GM19455 (cell line): Measurements from ENCODE around the gene GAB2.
"Not testable (repeated sequence)": the region's sequence is repeated elsewhere in the genome, so short reads cannot be mapped to it uniquely, and the experiment has no call there.

Experiments
- ATAC-seq: cut with Tn5 transposase; IDR thresholded peaks from one replicate; pipeline ENCODE4 v1.9.1; 2021; ENCODE audit not compliant: unreplicated experiment

The GAB2 gene

GRCh38 chr11:78417175-78417887, at the start of gene GAB2:
Gene GAB2, minus strand, starts transcription at chr11:78417820. Its CDS starts 100 bp downstream, at chr11:78417720.
- peak; percentile 12 for ATAC-seq

- no peak for ATAC-seq
Observed at GRCh38 chr11:78467370-78467769, 49.8 kb upstream of the GAB2 start.

GRCh38 chr11:78465169-78465942, 47.7 kb upstream of the GAB2 start:
- peak; percentile 100 for ATAC-seq

GRCh38 chr11:78464787-78465168, 47.2 kb upstream of the GAB2 start:
- ATAC-seq: not testable (repeated sequence)

GRCh38 chr11:78460471-78460870, 42.9 kb upstream of the GAB2 start:
- no peak for ATAC-seq

- no peak for ATAC-seq
Observed at GRCh38 chr11:78459738-78460137, 42.1 kb upstream of the GAB2 start.

GRCh38 chr11:78457448-78457847, 39.8 kb upstream of the GAB2 start:
- ATAC-seq: no peak

- no peak for ATAC-seq
Observed at GRCh38 chr11:78453140-78453935, 35.7 kb upstream of the GAB2 start.

GRCh38 chr11:78451371-78452150, 33.9 kb upstream of the GAB2 start:
- no peak for ATAC-seq

- no peak for ATAC-seq
Observed at GRCh38 chr11:78450866-78451265, 33.2 kb upstream of the GAB2 start.

- no peak for ATAC-seq
Observed at GRCh38 chr11:78449866-78450265, 32.2 kb upstream of the GAB2 start.

GRCh38 chr11:78446210-78446609, 28.6 kb upstream of the GAB2 start:
- no peak for ATAC-seq

- no peak for ATAC-seq
Observed at GRCh38 chr11:78444726-78445125, 27.1 kb upstream of the GAB2 start.

GRCh38 chr11:78441956-78442355, 24.3 kb upstream of the GAB2 start:
- ATAC-seq: no peak

GRCh38 chr11:78438298-78438975, 20.8 kb upstream of the GAB2 start:
- peak; percentile 88 for ATAC-seq

- no peak for ATAC-seq
Observed at GRCh38 chr11:78432956-78433355, 15.3 kb upstream of the GAB2 start.

GRCh38 chr11:78432058-78432515, 14.5 kb upstream of the GAB2 start:
- no peak for ATAC-seq

GRCh38 chr11:78429660-78430059, 12.0 kb upstream of the GAB2 start:
- ATAC-seq: no peak

- ATAC-seq: no peak
Observed at GRCh38 chr11:78429209-78429608, 11.6 kb upstream of the GAB2 start.

- ATAC-seq: no peak
Observed at GRCh38 chr11:78428773-78429172, 11.2 kb upstream of the GAB2 start.
